Muscle layer of duodenum (tissue), 2 donors: ENCODE measurements around the gene SLC22A7.

Experiments used
- H3K27ac ChIP-seq: one replicate; pipeline ENCODE4 v1.7.0; 2013; ENCODE audit warnings: mild to moderate bottlenecking, low read length
- H3K27me3 ChIP-seq: one replicate; pipeline ENCODE4 v1.7.0; 2013; ENCODE audit warnings: low read depth, mild to moderate bottlenecking, control low read depth, low read length
- H3K36me3 ChIP-seq, 2 donors: one replicate each; pipeline ENCODE4 v1.7.0; 2013; ENCODE audit warnings: low read length in 2 of 2, control low read depth in 1 of 2, mild to moderate bottlenecking in 1 of 2; ENCODE audit not compliant: insufficient read depth in 2 of 2, control insufficient read depth in 1 of 2
- H3K4me1 ChIP-seq, 2 donors: one replicate each; pipeline ENCODE4 v1.7.0; 2013; ENCODE audit warnings: low read length in 2 of 2, mild to moderate bottlenecking in 2 of 2, control low read depth in 1 of 2, moderate library complexity in 1 of 2; ENCODE audit not compliant: insufficient read depth in 2 of 2, control insufficient read depth in 1 of 2
- H3K4me3 ChIP-seq, 2 donors: one replicate each; pipeline ENCODE4 v1.7.0; 2013; ENCODE audit warnings: low read length in 2 of 2, low read depth in 1 of 2, mild to moderate bottlenecking in 1 of 2
- H3K9me3 ChIP-seq, 2 donors: one replicate each; pipeline ENCODE4 v1.7.0; 2013; ENCODE audit warnings: low read length in 2 of 2, control low read depth in 1 of 2, mild to moderate bottlenecking in 1 of 2; ENCODE audit not compliant: control insufficient read depth in 1 of 2
- donor health status: healthy.

The SLC22A7 gene

GRCh38 chr6:43286980-43287716 lies 10.9 kb upstream of the SLC22A7 start:
- no peak overlapping the region for H3K4me3 ChIP-seq
- H3K4me1 ChIP-seq, result peaks cover 0 to 10% of the 10 kb centered on the region in 2 donors
- H3K27ac ChIP-seq, result no peak overlapping the region
- no peaks in the 10 kb centered on the region for H3K9me3 ChIP-seq
- no peaks in the 10 kb centered on the region for H3K27me3 ChIP-seq
- no peaks in the 10 kb centered on the region for H3K36me3 ChIP-seq

GRCh38 chr6:43287717-43288679 lies 10.1 kb upstream of the SLC22A7 start:
- no peak overlapping the region for H3K27ac ChIP-seq
- H3K4me1 ChIP-seq, result peaks cover 0 to 10% of the 10 kb centered on the region in 2 donors
- no peaks in the 10 kb centered on the region for H3K27me3 ChIP-seq
- H3K9me3 ChIP-seq, result no peaks in the 10 kb centered on the region
- no peak overlapping the region for H3K4me3 ChIP-seq
- H3K36me3 ChIP-seq, result no peaks in the 10 kb centered on the region

- H3K4me3 ChIP-seq, result no peak overlapping the region
- no peaks in the 10 kb centered on the region for H3K36me3 ChIP-seq
- peaks cover 0 to 4% of the 10 kb centered on the region in 2 donors for H3K4me1 ChIP-seq
- no peaks in the 10 kb centered on the region for H3K27me3 ChIP-seq
- H3K9me3 ChIP-seq, result no peaks in the 10 kb centered on the region
- H3K27ac ChIP-seq, result no peak overlapping the region
These were observed 7.6 kb upstream of the SLC22A7 start for GRCh38 chr6:43290339-43290904.

GRCh38 chr6:43290905-43291355 lies 7.1 kb upstream of the SLC22A7 start:
- H3K36me3 ChIP-seq, result no peaks in the 10 kb centered on the region
- H3K4me3 ChIP-seq, result no peak overlapping the region
- H3K4me1 ChIP-seq, result no peaks in the 10 kb centered on the region
- no peaks in the 10 kb centered on the region for H3K27me3 ChIP-seq
- H3K9me3 ChIP-seq, result no peaks in the 10 kb centered on the region
- H3K27ac ChIP-seq, result no peak overlapping the region

- Histone ChIP-seq H3K9me3 (no peaks in the 10 kb centered on the region), H3K27ac (no peak overlapping the region), H3K36me3 (no peaks in the 10 kb centered on the region), H3K4me3 (no peak overlapping the region), H3K27me3 (no peaks in the 10 kb centered on the region), H3K4me1 (no peaks in the 10 kb centered on the region)
These were observed 6.4 kb upstream of the SLC22A7 start for GRCh38 chr6:43291708-43292107.

- no peaks in the 10 kb centered on the region for H3K4me1 ChIP-seq
- H3K27me3 ChIP-seq, result no peaks in the 10 kb centered on the region
- H3K9me3 ChIP-seq, result no peaks in the 10 kb centered on the region
- no peak overlapping the region for H3K4me3 ChIP-seq
- no peak overlapping the region for H3K27ac ChIP-seq
- H3K36me3 ChIP-seq, result no peaks in the 10 kb centered on the region
These were observed 5.7 kb upstream of the SLC22A7 start for GRCh38 chr6:43292341-43292740.

GRCh38 chr6:43292763-43293318 lies 5.2 kb upstream of the SLC22A7 start:
- H3K27ac ChIP-seq, result no peak overlapping the region
- H3K27me3 ChIP-seq, result no peaks in the 10 kb centered on the region
- H3K36me3 ChIP-seq, result no peaks in the 10 kb centered on the region
- H3K4me3 ChIP-seq, result no peak overlapping the region
- H3K4me1 ChIP-seq, result no peaks in the 10 kb centered on the region
- no peaks in the 10 kb centered on the region for H3K9me3 ChIP-seq

- Histone ChIP-seq H3K27me3 (no peaks in the 10 kb centered on the region), H3K4me3 (no peak overlapping the region), H3K27ac (no peak overlapping the region), H3K36me3 (no peaks in the 10 kb centered on the region), H3K9me3 (no peaks in the 10 kb centered on the region), H3K4me1 (no peaks in the 10 kb centered on the region)
These were observed 4.4 kb upstream of the SLC22A7 start for GRCh38 chr6:43293698-43294097.

GRCh38 chr6:43294536-43294935 lies 3.5 kb upstream of the SLC22A7 start:
- Histone ChIP-seq H3K36me3 (no peaks in the 10 kb centered on the region), H3K4me3 (no peak overlapping the region), H3K4me1 (no peaks in the 10 kb centered on the region), H3K27me3 (no peaks in the 10 kb centered on the region), H3K9me3 (no peaks in the 10 kb centered on the region), H3K27ac (no peak overlapping the region)

- no peaks in the 10 kb centered on the region for H3K27me3 ChIP-seq
- H3K27ac ChIP-seq, result no peak overlapping the region
- H3K9me3 ChIP-seq, result no peaks in the 10 kb centered on the region
- H3K36me3 ChIP-seq, result no peaks in the 10 kb centered on the region
- no peaks in the 10 kb centered on the region for H3K4me1 ChIP-seq
- no peak overlapping the region for H3K4me3 ChIP-seq
These were observed 2.6 kb upstream of the SLC22A7 start for GRCh38 chr6:43295456-43295855.
